Measurements from ENCODE around the gene FAM184A.

- TF ChIP-seq CTCF (IDR thresholded peaks at IDR 0.05), result no peak
- TF ChIP-seq POLR2A (IDR thresholded peaks at IDR 0.05), result no peak
- no peak for TF ChIP-seq POLR2AphosphoS5 (IDR thresholded peaks at IDR 0.05)
Observed at GRCh38 chr6:118993358-118993757, 85.1 kb downstream of the FAM184A start.
